Epidermal melanocyte (primary cell): Measurements from ENCODE around the gene SCCPDH.
"Not testable (repeated sequence)": the region's sequence is repeated elsewhere in the genome, so short reads cannot be mapped to it uniquely, and the experiment has no call there.

Source experiments
- DNase-seq: peaks from one replicate; pipeline ENCODE4 v3.0.0; 2011; ENCODE audit warnings: low spot score; ENCODE audit not compliant: insufficient read length

The SCCPDH gene

GRCh38 chr1:246705368-246705767 is 18.8 kb upstream of the SCCPDH start:
- DNase-seq = no peak

- no peak for DNase-seq
Observed at GRCh38 chr1:246708166-246708565, 16.0 kb upstream of the SCCPDH start.

GRCh38 chr1:246709196-246709595 is 15.0 kb upstream of the SCCPDH start:
- no peak for DNase-seq

- DNase-seq = no peak
Observed at GRCh38 chr1:246709835-246710234, 14.4 kb upstream of the SCCPDH start.

- no peak for DNase-seq
Observed at GRCh38 chr1:246711548-246712003, 12.6 kb upstream of the SCCPDH start.

- not testable (repeated sequence) for DNase-seq
Observed at GRCh38 chr1:246712428-246712827, 11.8 kb upstream of the SCCPDH start.

- DNase-seq = not testable (repeated sequence)
Observed at GRCh38 chr1:246719361-246719760, 4.8 kb upstream of the SCCPDH start.

- DNase-seq = not testable (repeated sequence)
Observed at GRCh38 chr1:246720814-246721213, 3.4 kb upstream of the SCCPDH start.

GRCh38 chr1:246722720-246723119 is 1.5 kb upstream of the SCCPDH start:
- no peak for DNase-seq

- DNase-seq = peak; percentile 27
Observed at GRCh38 chr1:246724731-246725095, 504 bp downstream of the SCCPDH start.

- no peak for DNase-seq
Observed at GRCh38 chr1:246725191-246725590, 982 bp downstream of the SCCPDH start.

GRCh38 chr1:246726255-246726679 is 2.1 kb downstream of the SCCPDH start:
- no peak for DNase-seq

- DNase-seq = peak; percentile 88
Observed at GRCh38 chr1:246726881-246727280, 2.7 kb downstream of the SCCPDH start.

- DNase-seq = no peak
Observed at GRCh38 chr1:246727594-246727993, 3.4 kb downstream of the SCCPDH start.

GRCh38 chr1:246728311-246728710 is 4.1 kb downstream of the SCCPDH start:
- DNase-seq = no peak

GRCh38 chr1:246729040-246729439 is 4.8 kb downstream of the SCCPDH start:
- DNase-seq = not testable (repeated sequence)

GRCh38 chr1:246730839-246731238 is 6.6 kb downstream of the SCCPDH start:
- DNase-seq = no peak

GRCh38 chr1:246731873-246732272 is 7.7 kb downstream of the SCCPDH start:
- DNase-seq = not testable (repeated sequence)

- DNase-seq = no peak
Observed at GRCh38 chr1:246733704-246734103, 9.5 kb downstream of the SCCPDH start.

- DNase-seq = no peak
Observed at GRCh38 chr1:246734866-246735265, 10.7 kb downstream of the SCCPDH start.

- DNase-seq = no peak
Observed at GRCh38 chr1:246735735-246736134, 11.5 kb downstream of the SCCPDH start.

- no peak for DNase-seq
Observed at GRCh38 chr1:246742396-246742795, 18.2 kb downstream of the SCCPDH start.

GRCh38 chr1:246746155-246746554 is 21.9 kb downstream of the SCCPDH start:
- not testable (repeated sequence) for DNase-seq

GRCh38 chr1:246748006-246748405 is 23.8 kb downstream of the SCCPDH start:
- no peak for DNase-seq
